Parietal lobe (tissue), 1 donor: Measurements from ENCODE around the gene CLDN8. TPM values are rescaled to one million over a fixed set of nuclear protein-coding genes. Genes with fewer than 3 reads are reported as not detected.

Experiments
- total RNA-seq: library from RNA; depleted of rRNA; stranded (reverse); fragments of >200 nt; gene quantifications from one replicate; pipeline ENCODE4 v1.2.3, GENCODE V29; 2014

CLDN8 gene
- total RNA-seq, result not detected

DNA sequence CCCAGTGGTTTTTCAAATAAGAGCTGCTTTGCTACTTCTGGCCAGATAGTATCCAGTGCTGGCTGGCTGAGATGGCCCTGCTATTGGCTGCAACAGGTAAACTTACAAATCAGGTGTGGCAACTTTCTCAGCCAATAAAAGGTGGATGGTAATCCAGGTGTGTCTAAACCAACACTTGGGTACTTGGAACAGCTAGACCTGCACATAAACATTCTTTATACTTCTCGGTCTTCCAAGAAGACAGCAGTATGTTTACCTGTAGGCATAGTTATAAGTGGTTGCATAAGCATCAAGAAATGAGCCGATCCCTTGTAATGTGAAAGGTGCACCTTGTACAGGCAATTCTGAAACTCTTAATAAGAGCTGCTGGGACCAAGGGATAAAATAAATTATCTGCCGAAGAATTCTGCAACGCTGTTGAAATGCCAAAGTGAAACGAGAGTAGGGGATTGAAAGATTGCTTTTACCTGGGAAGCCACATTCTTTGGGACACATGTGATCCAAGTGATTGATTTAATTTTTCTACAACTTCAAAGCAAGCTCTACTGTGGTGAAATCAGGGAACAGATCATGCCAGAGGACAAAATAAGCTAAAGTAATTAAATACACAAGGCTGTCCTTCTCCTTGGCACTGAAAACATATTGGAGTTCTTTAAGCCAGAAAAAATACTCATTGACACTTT is at the start of gene CLDN8:
TSS of gene CLDN8 (minus strand) at position 57 of the 683 bp plus-strand sequence. CDS start 172 bp downstream, outside the sequence.

GRCh38 chr21:30166705-30167104 is 49.2 kb downstream of the CLDN8 start, which contains the start of gene CLDN17:
TSS of gene CLDN17 (minus strand) at chr21:30166805. CDS start at chr21:30166617, 188 bp downstream.

Other genes with a start within 250 kb of the CLDN8 start
- gene CLDN17, start 49.3 kb downstream of the CLDN8 start, total RNA-seq, result not detected
- gene KRTAP24-1, start 66.9 kb upstream of the CLDN8 start, total RNA-seq, result not detected
- not detected for gene KRTAP25-1, start 73.4 kb upstream of the CLDN8 start, total RNA-seq
- gene KRTAP26-1, start 104.2 kb upstream of the CLDN8 start, total RNA-seq, result not detected
- not detected for gene KRTAP27-1, start 121.6 kb upstream of the CLDN8 start, total RNA-seq
- not detected for gene KRTAP23-1, start 132.5 kb upstream of the CLDN8 start, total RNA-seq
- not detected for gene KRTAP13-2, start 156.2 kb upstream of the CLDN8 start, total RNA-seq
- not detected for gene KRTAP13-1, start 179.9 kb upstream of the CLDN8 start, total RNA-seq
- gene KRTAP13-3, start 209.8 kb upstream of the CLDN8 start, total RNA-seq, result not detected
- not detected for gene KRTAP13-4, start 214.1 kb upstream of the CLDN8 start, total RNA-seq
- not detected for gene KRTAP15-1, start 224.2 kb upstream of the CLDN8 start, total RNA-seq